ENCODE results near the gene MLXIPL.

GRCh38 chr7:73638911-73639310 lies 14.6 kb upstream of the MLXIPL start:
- TF ChIP-seq CTCF (conservative IDR thresholded peaks at IDR 0.05 in 1 of 2, IDR thresholded peaks at IDR 0.05 in 1 of 2; ENCODE audit: extremely low read depth in 1 of 2, insufficient read depth in 1 of 2, low read depth in 1 of 2, low read length in 2 of 2) (no peak), EZH2 (IDR thresholded peaks at IDR 0.05; ENCODE audit: borderline replicate concordance, low read length) (no peak)

Data from mammary epithelial cell (primary cell).